HG03066 (cell line): ENCODE data around the gene PHF8.

Experiments used
- ATAC-seq: cut with Tn5 transposase; IDR thresholded peaks from one replicate; pipeline ENCODE4 v1.9.1; 2021; ENCODE audit warnings: low read depth; ENCODE audit not compliant: unreplicated experiment

Gene PHF8

DNA sequence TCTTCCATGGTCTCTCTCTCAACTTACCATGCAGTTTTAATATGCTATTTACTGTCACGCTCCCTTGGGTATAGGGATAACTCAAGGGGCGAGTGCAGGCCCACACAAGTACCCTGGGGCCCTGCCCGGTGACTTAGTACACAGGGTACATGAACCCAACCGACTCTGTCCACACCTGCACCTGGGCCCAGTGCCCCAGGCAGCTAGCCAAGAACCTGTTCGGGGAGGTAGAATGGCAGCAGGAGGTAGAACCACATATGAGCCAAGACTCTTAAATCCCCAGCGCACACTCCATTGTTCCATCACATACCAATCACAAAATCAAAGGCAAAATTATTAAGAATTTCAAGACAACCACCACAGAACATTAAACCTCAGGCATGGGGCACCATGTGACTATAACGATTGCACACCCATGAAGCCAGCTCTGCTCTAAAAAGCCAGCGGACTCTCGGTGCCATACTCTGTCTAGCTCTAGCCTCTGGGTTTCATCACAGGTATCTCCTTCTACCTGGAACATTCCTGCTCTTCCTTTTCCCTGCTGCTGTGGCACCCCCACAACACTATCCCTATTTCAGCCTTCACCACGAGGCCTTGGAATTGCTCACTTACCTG, 14.6 kb downstream of the PHF8 start:
- ATAC-seq = no peak

- ATAC-seq = no peak
These were observed 19.9 kb downstream of the PHF8 start for GRCh38 chrX:54024350-54024749.

- ATAC-seq = no peak
These were observed 31.3 kb downstream of the PHF8 start for GRCh38 chrX:54012830-54013500.

DNA sequence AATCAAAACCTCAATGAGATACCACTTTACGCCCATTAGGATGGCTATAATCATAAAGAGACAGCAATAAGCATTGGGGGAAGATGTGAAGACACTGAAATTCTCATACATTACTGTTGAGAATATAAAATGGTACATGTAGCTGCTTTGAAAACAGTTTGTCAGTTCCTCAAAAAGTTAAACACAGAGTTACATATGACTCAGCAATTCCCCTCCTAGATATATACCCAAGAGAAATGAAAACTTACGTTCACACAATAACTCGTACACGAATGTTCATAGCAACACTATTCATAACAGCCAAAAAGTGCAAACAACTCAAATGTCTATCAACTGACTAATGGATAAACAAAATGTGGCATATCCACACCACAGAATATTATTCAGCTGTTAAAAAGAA, 36.6 kb downstream of the PHF8 start:
- no peak for ATAC-seq

GRCh38 chrX:53997724-53998123, 46.5 kb downstream of the PHF8 start:
- ATAC-seq = no peak

- no peak for ATAC-seq
These were observed 51.7 kb downstream of the PHF8 start for GRCh38 chrX:53992589-53992988.

DNA sequence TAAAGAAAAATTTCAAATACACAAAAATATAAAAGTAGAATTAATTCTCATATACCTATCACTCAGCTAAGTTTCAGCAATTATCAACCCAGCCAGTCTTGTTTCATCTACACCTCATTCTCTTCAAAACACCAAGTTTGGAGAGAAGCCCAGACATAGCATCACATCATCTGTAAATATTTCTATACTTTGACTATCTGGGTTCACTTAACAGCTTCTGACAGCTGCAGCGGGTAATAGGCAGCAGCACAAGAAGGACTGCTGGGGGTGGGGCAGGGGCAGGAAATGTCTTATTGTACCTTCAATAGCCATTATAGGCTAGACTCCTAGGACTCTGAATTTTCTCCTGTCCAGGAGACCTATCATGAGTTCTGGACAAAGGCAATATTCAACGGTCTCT, 54.1 kb downstream of the PHF8 start:
- no peak for ATAC-seq

GRCh38 chrX:53984895-53985294, 59.4 kb downstream of the PHF8 start:
- no peak for ATAC-seq

GRCh38 chrX:53974529-53974928, 69.7 kb downstream of the PHF8 start:
- ATAC-seq = no peak

DNA sequence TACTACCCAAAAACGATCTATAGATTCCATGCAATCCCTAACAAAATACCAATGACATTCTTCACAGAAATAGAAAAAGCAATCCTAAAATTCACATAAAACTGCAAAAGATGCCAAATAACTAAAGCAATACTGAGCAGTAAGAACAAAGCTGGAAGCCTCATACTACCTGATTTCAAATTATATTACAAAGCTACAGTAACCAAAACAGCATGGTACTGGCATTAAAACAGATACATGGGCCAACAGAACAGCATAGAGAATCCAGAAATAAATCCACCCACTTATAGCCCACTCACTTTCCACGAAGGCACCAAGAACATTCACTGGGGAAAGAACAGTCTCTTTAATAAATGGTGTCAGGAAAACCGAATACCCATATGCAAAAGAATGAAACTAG, 74.7 kb downstream of the PHF8 start:
- ATAC-seq = no peak

- no peak for ATAC-seq
These were observed 94.0 kb downstream of the PHF8 start for GRCh38 chrX:53950130-53950733.

DNA sequence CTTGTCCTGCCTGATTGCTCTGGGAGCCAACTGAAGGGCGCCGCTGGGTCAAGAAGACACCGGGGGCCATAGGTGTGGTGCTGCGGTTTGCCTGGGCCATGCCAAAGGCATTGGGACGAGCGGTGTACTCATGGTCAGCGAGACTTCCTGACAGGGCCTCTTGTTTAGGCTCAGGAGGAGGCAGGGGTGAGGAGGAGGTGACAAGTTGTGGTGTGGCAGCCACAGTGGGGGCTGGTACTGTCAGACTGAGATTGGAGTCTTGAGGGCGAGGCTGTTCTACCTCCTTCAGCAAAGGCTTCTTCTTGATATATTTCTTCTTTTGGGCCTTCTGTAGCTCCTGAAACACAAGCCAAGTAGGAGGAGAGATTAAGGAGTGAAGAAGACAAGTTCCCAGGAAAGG, 104.1 kb downstream of the PHF8 start:
- no peak for ATAC-seq

- ATAC-seq = no peak
These were observed 105.1 kb downstream of the PHF8 start for GRCh38 chrX:53939127-53939526.

GRCh38 chrX:53930515-53931380, 113.5 kb downstream of the PHF8 start:
- ATAC-seq = no peak

GRCh38 chrX:53926030-53926429, 118.2 kb downstream of the PHF8 start:
- ATAC-seq = no peak

DNA sequence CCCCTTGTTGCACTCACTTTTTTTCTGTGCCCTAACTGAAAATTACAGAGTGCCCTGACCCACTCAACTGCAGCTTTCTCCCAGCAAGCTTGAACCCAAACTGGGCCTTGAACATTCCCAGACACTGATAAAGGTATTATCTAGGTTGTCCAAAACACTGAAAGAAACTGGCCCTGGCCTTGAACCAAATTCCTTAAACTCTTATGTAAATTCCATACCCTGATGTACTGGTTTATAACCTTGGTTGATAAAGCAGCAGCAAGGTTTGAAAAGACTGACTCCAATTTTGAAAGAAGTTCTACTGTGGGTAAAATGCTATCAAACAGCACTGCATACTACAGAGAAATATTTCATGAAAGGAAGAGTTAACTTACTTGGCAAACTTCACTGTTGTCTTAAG, 125.6 kb downstream of the PHF8 start:
- ATAC-seq = no peak

DNA sequence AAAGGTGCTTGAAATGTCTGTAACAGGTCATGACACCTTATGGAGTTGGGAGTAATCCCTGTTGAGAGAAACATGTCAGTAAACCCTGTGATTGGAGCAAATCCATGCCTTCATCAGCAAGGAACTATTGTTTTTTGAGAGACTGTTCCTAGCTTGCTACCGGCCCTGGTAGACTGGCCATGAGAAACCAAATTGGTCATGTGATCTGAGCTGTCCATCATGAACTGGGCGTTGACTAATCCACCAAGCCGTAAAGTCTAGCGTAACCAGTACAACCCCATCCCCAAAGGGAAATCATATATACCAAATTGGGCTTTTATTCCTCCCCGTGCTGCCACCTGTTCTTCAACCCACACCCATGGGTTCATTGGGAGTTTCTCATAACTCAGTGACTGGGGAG, 143.7 kb downstream of the PHF8 start:
- no peak for ATAC-seq

GRCh38 chrX:53895270-53895669, 149.0 kb downstream of the PHF8 start:
- ATAC-seq = no peak
